ENCODE results near the gene RASGRP1. TPM values are rescaled to one million over a fixed set of nuclear protein-coding genes. Genes with fewer than 3 reads are reported as not detected.

The RASGRP1 gene
- total RNA-seq, 2 experiments from 2014 or later, result 66.6 to 69.7 TPM

- Mint-ChIP-seq H3K4me1 (ENCODE audit: low read depth) (no peaks in the 10 kb centered on the region), H3K27ac (no peak overlapping the region), H3K9me3 (no peaks in the 10 kb centered on the region), H3K4me3 (no peak overlapping the region), H3K36me3 (ENCODE audit: low read depth) (no peaks in the 10 kb centered on the region), H3K27me3 (no peaks in the 10 kb centered on the region)
- no peak for TF ChIP-seq CTCF (IDR thresholded peaks at IDR 0.05)
- no peak overlapping the region for H3K27ac ChIP-seq (ENCODE audit: low read depth in 1 of 2, low read length in 2 of 2)
- ChIA-PET POLR2A (interaction anchor here (1.0 kb wide), 1 partner anchor 50 kb away, joined by 3 read pairs; no protein-coding TSS in a partner anchor), CTCF (interaction anchor here (0.7 to 1.0 kb wide), 2 partner anchors 39 to 87 kb away, joined by 3 read pairs; partner anchors contain the start of gene RASGRP1)
- no peaks in the 10 kb centered on the region for H3K4me1 ChIP-seq (ENCODE audit: insufficient read depth, low read length)
- no peaks in the 10 kb centered on the region for H3K9me3 ChIP-seq (ENCODE audit: control insufficient read depth in 1 of 2, insufficient read depth in 1 of 2, low read length in 2 of 2)
- ATAC-seq (ENCODE audit: poor library complexity) (no peak), DNase-seq (no peak)
- no peaks in the 10 kb centered on the region for H3K27me3 ChIP-seq (ENCODE audit: control insufficient read depth in 1 of 2, insufficient read depth in 2 of 2, low read length in 2 of 2)
- intact Hi-C loops (cut with DNase I, micrococcal nuclease), result loop anchor here in 1 of 2 experiments (5.0 kb wide), 1 partner anchor 34 kb away; no protein-coding TSS in a partner anchor
- H3K36me3 ChIP-seq (ENCODE audit: insufficient read depth, low read length), result no peaks in the 10 kb centered on the region
- H3K4me3 ChIP-seq (ENCODE audit: low read length), result no peak overlapping the region
These were observed 38.5 kb upstream of the RASGRP1 start for GRCh38 chr15:38602910-38603670.

DNA sequence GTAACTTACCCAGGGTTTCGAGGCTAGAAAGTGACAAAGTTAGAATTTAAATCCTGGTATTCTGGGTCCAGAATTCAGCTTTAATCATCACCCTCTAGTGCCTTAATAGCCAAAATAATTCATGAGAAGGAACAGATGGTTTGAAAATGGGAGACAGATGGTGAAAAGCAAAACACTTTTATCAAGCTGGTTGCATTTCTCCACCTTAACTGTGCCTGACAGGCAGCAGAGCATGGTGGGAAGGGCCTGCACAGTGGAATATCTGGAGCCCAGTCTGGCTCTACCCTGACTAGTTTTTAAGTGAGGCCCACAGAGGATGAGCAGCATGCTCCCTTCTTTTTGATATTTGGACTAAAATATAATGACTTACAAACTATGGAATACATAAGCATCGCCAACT lies 35.6 kb upstream of the RASGRP1 start:
- Histone ChIP-seq H3K4me1 (ENCODE audit: insufficient read depth, low read length) (no peaks in the 10 kb centered on the region), H3K36me3 (ENCODE audit: insufficient read depth, low read length) (no peaks in the 10 kb centered on the region), H3K27ac (ENCODE audit: low read depth in 1 of 2, low read length in 2 of 2) (no peak overlapping the region), H3K9me3 (ENCODE audit: control insufficient read depth in 1 of 2, insufficient read depth in 1 of 2, low read length in 2 of 2) (no peaks in the 10 kb centered on the region), H3K27me3 (ENCODE audit: control insufficient read depth in 1 of 2, insufficient read depth in 2 of 2, low read length in 2 of 2) (no peaks in the 10 kb centered on the region), H3K4me3 (ENCODE audit: low read length) (no peak overlapping the region)
- CTCF ChIA-PET, result no interaction called here
- no peaks in the 10 kb centered on the region for H3K27me3 Mint-ChIP-seq
- ATAC-seq (ENCODE audit: poor library complexity), result no peak
- intact Hi-C loops (cut with DNase I, micrococcal nuclease), result loop anchor here in 1 of 2 experiments (5.0 kb wide), 1 partner anchor 37 kb away; no protein-coding TSS in a partner anchor
- H3K4me1 Mint-ChIP-seq (ENCODE audit: low read depth), result no peaks in the 10 kb centered on the region
- DNase-seq, result no peak
- no peak overlapping the region for H3K27ac Mint-ChIP-seq
- no peaks in the 10 kb centered on the region for H3K36me3 Mint-ChIP-seq (ENCODE audit: low read depth)
- POLR2A ChIA-PET, result interaction anchor here (1.2 kb wide), 1 partner anchor 36 kb away, joined by 4 read pairs; no protein-coding TSS in a partner anchor
- H3K9me3 Mint-ChIP-seq, result no peaks in the 10 kb centered on the region
- H3K4me3 Mint-ChIP-seq, result no peak overlapping the region
- TF ChIP-seq CTCF (IDR thresholded peaks at IDR 0.05), result no peak

DNA sequence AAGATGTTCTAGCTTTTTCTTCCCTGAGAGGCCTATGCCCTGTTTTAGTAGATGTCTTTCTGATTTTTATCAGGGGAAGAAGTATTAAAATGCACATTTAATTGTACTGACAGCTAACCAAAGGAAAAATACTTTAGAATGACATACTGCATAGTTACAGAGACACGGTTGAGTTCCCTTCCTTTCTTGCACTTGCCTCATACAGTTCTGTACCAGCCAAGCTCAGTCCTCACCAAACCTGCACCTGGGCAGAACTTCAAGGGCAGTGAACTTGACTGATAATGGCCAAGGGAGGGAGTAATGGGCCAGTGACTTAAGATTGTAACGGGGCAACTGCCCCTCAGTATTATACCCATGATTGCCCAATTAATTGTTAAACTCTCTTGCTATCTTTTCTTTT lies 34.1 kb upstream of the RASGRP1 start:
- H3K9me3 ChIP-seq (ENCODE audit: control insufficient read depth in 1 of 2, insufficient read depth in 1 of 2, low read length in 2 of 2), result no peaks in the 10 kb centered on the region
- no peaks in the 10 kb centered on the region for H3K36me3 Mint-ChIP-seq (ENCODE audit: low read depth)
- H3K4me3 ChIP-seq (ENCODE audit: low read length), result no peak overlapping the region
- ATAC-seq (ENCODE audit: poor library complexity) (no peak), DNase-seq (no peak)
- intact Hi-C loops (cut with DNase I, micrococcal nuclease), result no loop called here
- CTCF ChIA-PET, result interaction anchor here (1.0 kb wide), 1 partner anchor 33 kb away, joined by 3 read pairs; no protein-coding TSS in a partner anchor
- H3K4me1 ChIP-seq (ENCODE audit: insufficient read depth, low read length), result no peaks in the 10 kb centered on the region
- H3K4me1 Mint-ChIP-seq (ENCODE audit: low read depth), result no peaks in the 10 kb centered on the region
- H3K27ac Mint-ChIP-seq, result no peak overlapping the region
- no peaks in the 10 kb centered on the region for H3K9me3 Mint-ChIP-seq
- no peak overlapping the region for H3K4me3 Mint-ChIP-seq
- no peaks in the 10 kb centered on the region for H3K36me3 ChIP-seq (ENCODE audit: insufficient read depth, low read length)
- H3K27ac ChIP-seq (ENCODE audit: low read depth in 1 of 2, low read length in 2 of 2), result no peak overlapping the region
- H3K27me3 ChIP-seq (ENCODE audit: control insufficient read depth in 1 of 2, insufficient read depth in 2 of 2, low read length in 2 of 2), result no peaks in the 10 kb centered on the region
- no peaks in the 10 kb centered on the region for H3K27me3 Mint-ChIP-seq
- no peak for TF ChIP-seq CTCF (IDR thresholded peaks at IDR 0.05)
- POLR2A ChIA-PET, result interaction anchor here (1.4 kb wide), 1 partner anchor 12 kb away, joined by 3 read pairs; no protein-coding TSS in a partner anchor
